AG04449 (cell line): ENCODE measurements around the gene LRRC8D.

Experiments
- CTCF ChIA-PET: fragments of 350-600 bp; formaldehyde crosslinking; extraction: SDS; loops from one replicate; lab custom pipeline; 2021; ENCODE audit warnings: antibody characterized with exemption; lab: Yijun Ruan, JAX
- POLR2A ChIA-PET: fragments of 400-600, 350-600 bp; formaldehyde crosslinking; extraction: SDS; loops from one replicate; lab custom pipeline; 2020; ENCODE audit warnings: antibody characterized with exemption, inconsistent platforms; lab: Yijun Ruan, JAX
- DNase-seq: peaks from one replicate; pipeline ENCODE4 v3.0.0-alpha.2; 2010; ENCODE audit warnings: low read depth, low spot score
- H3K4me3 ChIP-seq: 2 replicates; pipeline ENCODE4 v1.5.1; 2011; ENCODE audit warnings: low read depth, mild to moderate bottlenecking, control low read depth, low read length
- CTCF ChIP-seq: IDR thresholded peaks from one replicate; pipeline ENCODE4 v1.5.1; 2011; ENCODE audit warnings: mild to moderate bottlenecking, moderate library complexity, low read length, control low read depth, inconsistent platforms; ENCODE audit not compliant: insufficient read depth; ENCODE audit errors: missing control alignments

The LRRC8D gene

GRCh38 chr1:89962024-89962741 is 141.4 kb downstream of the LRRC8D start:
- TF ChIP-seq CTCF, result no peak
- POLR2A ChIA-PET, result no interaction called here

GRCh38 chr1:89962742-89963075 is 141.9 kb downstream of the LRRC8D start:
- H3K4me3 ChIP-seq, result no peak overlapping the region
- TF ChIP-seq CTCF, result no peak
- POLR2A ChIA-PET, result no interaction called here
- CTCF ChIA-PET, result interaction anchor here (1.3 to 2.7 kb wide), 3 partner anchors 9 to 24 kb away, joined by 3 to 14 read pairs (median 6); no protein-coding TSS in a partner anchor
- no peak for DNase-seq

More at GRCh38 chr1:89962024-89962741, 141.4 kb downstream of the LRRC8D start:
- DNase-seq, result no peak
- H3K4me3 ChIP-seq, result no peak overlapping the region
- CTCF ChIA-PET, result interaction anchor here (1.7 to 2.7 kb wide), 2 partner anchors 10 to 25 kb away, joined by 6 to 14 read pairs; no protein-coding TSS in a partner anchor

GRCh38 chr1:89965193-89965768 is 144.4 kb downstream of the LRRC8D start:
- no peak for TF ChIP-seq CTCF
- DNase-seq, result no peak
- no peak overlapping the region for H3K4me3 ChIP-seq
- ChIA-PET CTCF (interaction anchor here (1.0 to 1.2 kb wide), 2 partner anchors 21 to 22 kb away, joined by 3 read pairs; no protein-coding TSS in a partner anchor), POLR2A (no interaction called here)

GRCh38 chr1:89966656-89967055 is 145.8 kb downstream of the LRRC8D start:
- H3K4me3 ChIP-seq, result no peak overlapping the region
- DNase-seq, result no peak
- no peak for TF ChIP-seq CTCF
- ChIA-PET POLR2A (no interaction called here), CTCF (interaction anchor here (0.8 to 1.1 kb wide), 2 partner anchors 9 to 204 kb away, joined by 3 read pairs; no protein-coding TSS in a partner anchor)

GRCh38 chr1:89971600-89971999 is 150.8 kb downstream of the LRRC8D start:
- DNase-seq, result no peak
- ChIA-PET POLR2A (no interaction called here), CTCF (interaction anchor here (1.5 to 2.7 kb wide), 4 partner anchors 9 to 163 kb away, joined by 4 to 15 read pairs (median 6); no protein-coding TSS in a partner anchor)
- TF ChIP-seq CTCF, result no peak
- no peak overlapping the region for H3K4me3 ChIP-seq

GRCh38 chr1:89972024-89972423 is 151.2 kb downstream of the LRRC8D start:
- ChIA-PET CTCF (interaction anchor here (1.1 to 2.7 kb wide), 5 partner anchors 9 to 164 kb away, joined by 3 to 15 read pairs (median 6); no protein-coding TSS in a partner anchor), POLR2A (no interaction called here)
- no peak for DNase-seq
- H3K4me3 ChIP-seq, result no peak overlapping the region
- TF ChIP-seq CTCF, result no peak
